Activated naive CD4-positive, alpha-beta T cell treated with anti-CD3 and anti-CD28 coated beads, Interleukin-2, amount 50 U/mL, for 16 hours (primary cell): ENCODE data around the gene SPATA32.
"Not testable (repeated sequence)": the region's sequence is repeated elsewhere in the genome, so short reads cannot be mapped to it uniquely, and the experiment has no call there.

Experiments used
- DNase-seq: peaks from one replicate; pipeline ENCODE4 v3.0.0-alpha.2; 2020

Gene SPATA32

DNA sequence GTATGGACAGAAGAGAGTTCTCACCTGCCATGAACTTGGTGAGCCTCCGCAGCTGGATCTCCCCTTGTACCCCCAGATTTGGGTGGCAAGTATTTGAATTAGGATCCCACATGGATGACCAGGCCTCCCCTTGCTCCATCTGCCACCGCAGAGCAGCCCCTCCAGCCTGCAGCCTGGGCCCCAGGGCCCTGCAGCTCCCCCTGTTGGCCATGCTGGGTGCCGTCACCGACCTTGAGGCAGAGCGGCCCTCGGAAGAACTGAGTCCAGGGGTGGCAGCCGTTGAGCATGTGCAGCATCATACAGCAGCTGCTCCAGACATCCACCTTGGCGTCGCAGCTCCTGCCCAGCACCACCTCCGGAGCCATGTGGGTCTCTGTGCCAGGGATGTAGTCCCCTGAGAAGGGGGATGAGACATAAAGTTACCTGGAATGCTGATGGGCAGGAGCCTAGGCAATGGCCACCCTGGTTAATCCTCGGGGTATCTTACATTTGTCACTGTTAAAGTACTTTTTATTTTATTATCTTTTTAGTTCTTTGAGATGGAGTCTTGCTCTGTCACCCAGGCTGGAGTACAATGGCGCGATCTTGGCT is 9.0 kb upstream of the SPATA32 start:
- DNase-seq: peak; percentile 64

DNA sequence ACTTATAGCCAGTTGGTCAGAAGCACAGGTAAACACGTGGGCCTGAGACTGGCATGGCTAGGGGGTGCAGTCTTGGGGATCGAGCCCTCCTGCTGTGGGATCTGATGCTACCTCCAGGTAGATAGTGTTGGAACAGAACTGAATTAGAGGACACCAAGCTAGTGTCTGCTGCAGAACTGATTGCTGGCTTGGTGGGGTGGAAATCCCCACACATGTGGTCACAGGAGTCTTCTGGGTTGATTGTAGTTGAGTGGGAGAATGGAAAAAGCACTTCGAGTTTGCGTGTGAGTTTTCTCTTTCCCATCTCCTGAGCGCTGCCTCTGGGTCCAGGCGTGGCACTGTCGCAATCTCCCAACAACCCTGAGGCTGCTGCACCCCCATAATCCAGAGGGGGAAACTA is 8.0 kb upstream of the SPATA32 start:
- no peak for DNase-seq

DNA sequence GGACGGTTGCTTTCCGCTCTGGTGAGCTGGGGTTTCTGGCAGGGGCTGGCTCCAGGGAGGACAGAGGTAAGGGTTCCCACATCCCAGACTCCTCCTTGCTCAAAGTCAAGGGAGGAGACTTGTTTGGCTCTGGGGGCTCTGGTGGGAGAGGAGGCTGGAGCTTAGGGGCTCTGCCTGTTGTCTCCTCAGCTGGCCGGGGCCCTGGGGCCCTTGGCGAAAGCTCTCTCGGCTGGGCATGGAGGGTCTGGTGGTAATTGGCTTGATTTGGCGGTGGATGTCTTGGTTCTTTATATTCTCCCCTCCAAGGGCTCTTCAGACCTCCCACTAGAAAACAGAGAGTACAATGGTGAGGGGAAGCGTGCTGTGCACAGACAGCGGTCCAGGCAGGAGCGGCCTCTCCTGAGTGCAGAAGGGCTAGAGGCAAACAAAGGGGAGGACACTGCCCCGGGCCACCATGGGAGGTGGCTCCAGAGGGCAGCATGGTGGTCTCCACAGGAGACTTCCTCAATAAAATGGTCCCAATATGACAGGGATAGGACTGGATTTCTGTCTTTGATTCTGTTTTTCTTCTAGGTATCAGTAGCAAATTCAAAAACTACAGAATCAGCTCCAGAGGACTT is 5.7 kb upstream of the SPATA32 start:
- no peak for DNase-seq

DNA sequence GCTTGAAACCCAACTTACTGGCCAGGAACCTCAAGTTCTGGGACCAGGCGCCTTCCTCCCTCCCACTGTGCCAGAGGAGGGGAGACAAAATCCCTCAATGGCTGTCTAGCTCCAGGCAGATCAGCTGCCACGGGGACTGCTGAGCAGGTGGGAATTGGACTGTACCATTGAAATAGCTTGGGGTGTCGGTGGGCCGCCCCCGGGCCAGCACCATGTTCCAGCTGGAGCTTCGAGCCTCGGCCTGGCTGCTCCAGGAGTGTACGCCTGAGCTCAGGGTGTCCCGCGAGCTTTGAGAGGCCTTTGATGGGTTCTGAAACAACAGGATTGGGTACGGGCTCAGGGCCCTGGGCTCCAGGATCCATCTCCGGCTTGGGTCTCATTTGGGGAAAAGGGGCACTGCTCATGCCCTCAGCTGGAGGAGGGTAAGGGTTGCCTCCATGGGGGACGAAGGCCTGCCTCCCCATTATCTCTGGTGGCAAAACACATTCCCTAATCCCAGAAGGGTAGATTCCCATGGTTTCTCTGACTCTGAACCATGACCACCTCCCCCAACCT is 4.6 kb upstream of the SPATA32 start:
- no peak for DNase-seq

DNA sequence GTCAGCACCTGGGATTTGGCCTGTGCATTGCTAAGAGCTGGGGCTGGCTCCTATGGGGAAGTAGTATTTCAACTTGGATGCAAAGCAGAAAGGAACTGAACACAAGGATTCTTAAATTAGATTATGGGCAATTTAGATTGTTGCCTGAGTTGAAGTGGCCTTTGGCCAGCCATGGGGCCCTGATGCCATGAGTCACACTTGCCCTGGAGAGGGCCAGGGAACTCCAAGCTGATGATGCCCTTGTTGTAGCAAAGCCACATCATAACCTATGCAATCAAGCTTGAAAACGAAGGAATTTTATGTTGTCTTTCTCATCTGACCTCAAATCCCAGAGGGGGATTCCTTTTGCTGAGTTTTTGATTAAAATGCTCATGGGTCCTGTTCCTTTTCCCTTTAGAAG is 3.9 kb upstream of the SPATA32 start:
- DNase-seq: no peak

DNA sequence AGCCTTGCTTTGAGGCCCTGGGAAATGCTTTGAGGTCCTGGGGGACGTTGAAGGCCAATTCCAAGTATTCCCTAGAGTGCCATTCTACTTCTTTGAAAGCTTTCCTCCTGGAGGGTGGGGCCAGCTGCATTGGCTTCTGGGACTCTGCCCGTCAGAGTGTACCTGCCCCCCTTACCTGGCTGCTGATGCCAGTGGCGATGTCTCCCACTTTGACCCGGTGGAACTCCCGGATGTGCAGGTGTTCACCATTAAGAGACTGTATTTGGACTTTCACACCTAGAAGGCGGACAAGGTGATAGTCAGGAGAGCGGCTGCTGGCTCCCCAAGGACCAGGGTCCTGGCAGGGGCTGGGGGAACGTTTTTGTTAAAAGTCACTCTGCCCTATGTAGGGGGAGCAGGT is 3.1 kb upstream of the SPATA32 start:
- DNase-seq: no peak

DNA sequence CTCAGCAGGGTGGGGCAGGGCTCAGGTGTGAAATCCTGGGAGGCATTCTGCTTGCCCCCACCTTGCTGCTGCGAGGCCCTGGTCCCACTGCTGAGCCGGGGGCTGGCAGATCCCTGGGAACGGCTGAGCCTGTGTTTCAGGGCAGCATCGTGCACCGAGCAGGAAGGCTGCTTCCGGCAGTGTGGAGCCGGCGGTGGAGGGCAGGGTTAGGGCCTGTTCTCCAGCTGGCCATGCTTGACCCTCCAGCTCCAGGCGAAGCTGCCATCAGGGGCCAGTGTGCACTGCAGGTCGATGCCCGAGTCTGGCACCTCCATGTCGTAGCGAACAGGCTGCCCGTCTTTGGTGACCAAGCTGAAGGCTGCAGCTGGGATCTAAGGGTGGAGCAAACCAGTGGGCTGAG is 2.5 kb upstream of the SPATA32 start:
- no peak for DNase-seq

DNA sequence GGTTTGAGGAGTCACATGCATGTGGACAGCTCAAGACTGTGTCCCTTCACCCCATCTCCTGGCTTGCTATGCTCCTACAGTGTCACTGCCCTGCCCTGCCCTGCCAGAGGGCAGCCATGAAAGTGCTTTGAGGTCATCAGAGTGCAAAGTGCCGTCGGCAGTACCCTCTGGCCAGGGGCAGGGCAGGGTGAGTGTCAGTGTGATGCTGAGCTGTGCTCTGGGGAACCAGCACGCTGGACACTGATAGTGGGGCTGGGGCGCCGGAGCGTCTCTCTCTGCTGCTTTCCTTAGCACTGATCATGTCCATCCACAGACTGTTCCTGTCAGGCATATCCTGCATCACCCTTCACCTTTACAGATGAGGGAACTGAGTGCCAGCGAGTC is 1.6 kb upstream of the SPATA32 start:
- DNase-seq: no peak

DNA sequence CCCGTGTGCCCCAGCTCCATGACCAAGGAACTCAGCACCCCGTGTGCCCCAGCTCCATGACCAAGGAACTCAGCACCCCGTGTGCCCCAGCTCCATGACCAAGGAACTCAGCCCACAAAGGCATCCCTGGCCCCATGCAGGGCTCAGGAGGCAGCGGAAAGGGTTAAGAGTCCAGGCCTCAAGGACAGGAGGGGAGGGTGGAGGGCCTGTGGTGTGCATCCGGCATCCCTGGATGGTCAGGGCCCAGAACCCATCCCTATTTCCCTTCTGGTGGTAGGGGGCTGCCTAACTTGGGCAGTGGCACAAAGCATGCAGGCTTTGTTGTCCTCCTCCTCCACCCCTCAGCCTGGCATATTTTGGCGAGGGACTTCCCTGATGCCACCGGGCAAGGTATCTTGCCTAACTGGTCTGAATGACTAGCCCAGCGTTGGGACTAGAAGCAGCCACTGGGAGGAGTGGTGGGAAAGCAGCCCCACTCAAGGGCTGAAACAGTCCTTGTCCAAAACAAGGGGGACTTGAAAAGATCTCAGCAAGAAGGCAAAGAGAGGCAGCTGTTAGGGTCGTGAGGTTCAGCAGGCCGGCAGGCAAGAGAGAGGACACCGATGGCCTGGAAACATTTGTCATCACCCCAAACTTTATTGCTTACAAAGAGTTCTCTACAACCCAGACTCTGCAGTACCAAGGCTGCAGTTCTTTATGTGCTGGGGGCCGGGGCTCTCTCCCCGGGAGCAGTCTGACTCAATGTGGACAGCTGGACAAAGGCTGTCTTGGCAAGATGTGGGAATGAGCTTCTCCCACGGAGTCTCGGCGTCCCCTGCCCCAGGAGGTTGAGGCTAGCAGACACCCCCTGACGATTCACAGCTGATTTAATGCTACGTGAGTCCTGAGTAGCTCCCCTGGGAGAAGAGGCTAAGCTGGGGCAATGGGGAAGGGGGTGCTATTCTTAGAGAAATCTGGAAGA is 902 bp upstream of the SPATA32 start:
- no peak for DNase-seq

DNA sequence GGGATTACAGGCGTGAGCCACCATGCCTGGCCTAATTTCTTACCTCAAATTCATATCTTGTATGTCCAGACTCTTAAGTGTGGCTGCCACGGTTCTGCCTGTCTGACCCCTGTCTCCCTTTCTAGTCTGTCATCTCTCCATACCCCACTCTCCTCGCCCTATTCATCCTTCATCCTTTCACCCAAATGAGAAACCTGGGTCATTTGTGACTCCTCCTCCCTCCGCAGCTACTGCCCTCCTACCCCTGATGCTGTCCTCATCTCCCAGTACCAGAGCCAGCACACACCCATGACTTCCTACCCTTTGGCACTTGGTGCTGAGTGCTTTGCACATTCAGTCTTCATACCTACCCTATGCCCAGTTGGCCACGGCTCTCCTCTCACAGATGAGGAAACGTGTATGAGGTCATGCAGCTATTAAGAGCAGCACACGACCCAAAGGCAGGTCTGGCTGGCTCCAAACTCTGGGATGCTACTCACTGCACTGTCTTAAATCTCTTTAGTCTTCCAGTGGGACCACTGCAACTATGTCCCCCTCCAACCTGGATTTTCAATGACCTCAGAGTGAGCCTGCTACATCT is 1.6 kb downstream of the SPATA32 start:
- DNase-seq: no peak

DNA sequence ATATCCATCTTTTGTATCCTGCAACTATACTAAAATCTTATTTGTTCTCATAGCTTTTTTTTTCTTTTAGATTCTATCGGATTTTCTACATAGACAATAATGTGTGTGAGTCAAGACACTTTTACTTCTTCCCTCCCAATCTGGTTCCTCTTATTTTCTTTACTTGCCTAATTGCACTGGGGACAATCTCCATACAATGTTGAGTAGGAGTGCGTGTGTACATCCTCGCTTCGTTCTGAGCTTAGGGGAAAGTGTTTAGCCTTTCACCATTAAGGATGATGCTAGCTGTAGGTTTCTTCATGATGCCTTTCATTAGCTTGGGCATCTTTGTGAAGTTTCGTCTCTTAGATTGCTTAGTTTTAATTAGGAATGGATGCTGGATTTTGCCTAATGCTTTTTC is 2.9 kb downstream of the SPATA32 start:
- no peak for DNase-seq

DNA sequence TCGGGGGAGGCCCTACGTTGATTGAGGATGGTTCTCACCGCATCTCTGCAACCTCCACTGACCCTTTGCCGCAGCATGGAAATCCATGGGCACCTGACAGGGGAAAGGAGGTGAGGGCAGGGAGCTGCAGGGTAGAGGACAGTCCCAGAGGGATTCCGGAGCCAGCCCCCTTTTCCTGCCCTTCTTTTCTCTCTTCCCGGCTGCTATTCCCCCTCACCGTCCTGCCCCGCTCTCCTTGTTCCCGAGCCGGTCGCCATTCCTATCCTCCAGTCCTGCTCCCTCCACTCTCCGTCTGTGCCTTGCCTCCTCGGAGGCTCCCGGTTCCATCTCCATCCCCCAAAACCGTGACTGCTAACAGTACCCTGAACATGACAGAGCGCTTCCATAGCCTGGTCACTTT is 4.8 kb downstream of the SPATA32 start:
- DNase-seq: no peak

DNA sequence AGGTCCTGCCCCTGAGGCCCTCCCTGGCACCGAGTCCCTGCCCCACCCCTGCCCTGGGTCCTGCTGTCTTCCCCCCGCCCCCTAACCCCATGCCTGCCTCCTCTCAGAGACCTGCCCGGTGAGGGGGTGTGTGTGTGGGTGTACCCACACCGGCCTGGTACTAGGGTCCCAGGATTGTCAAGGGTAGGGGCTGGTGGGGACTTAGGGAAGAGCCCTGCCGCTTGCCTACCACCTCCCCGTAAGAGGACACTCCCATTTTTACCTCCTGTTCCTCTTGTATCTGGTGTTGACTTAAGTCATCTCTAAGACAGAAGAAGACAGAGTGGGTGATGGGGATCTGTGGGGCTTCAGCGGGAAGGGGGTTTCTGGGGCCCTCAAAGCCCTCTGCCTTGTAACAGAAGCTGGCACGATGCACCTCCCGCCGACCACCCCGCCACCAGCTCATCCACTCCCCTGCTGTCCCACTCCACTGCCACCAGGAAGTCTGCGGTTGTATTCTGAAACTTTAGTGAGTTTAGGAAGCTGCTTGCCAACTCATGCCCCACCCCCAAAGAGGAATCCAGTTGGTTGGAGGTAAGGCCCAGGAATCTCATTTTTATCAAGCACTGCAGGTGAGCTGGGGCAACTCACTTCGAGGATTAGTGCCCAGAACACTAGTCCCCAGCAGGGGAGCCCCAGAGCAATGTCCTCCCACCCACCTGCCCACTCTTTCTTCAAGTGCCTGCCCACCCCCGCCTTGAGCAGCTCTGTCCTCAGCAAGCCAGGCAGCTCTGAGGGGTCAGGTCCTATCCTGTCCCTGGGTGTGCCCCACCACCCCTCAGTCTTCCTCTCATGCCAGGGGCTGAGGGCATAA is 5.6 kb downstream of the SPATA32 start:
- DNase-seq: peak; percentile 49

DNA sequence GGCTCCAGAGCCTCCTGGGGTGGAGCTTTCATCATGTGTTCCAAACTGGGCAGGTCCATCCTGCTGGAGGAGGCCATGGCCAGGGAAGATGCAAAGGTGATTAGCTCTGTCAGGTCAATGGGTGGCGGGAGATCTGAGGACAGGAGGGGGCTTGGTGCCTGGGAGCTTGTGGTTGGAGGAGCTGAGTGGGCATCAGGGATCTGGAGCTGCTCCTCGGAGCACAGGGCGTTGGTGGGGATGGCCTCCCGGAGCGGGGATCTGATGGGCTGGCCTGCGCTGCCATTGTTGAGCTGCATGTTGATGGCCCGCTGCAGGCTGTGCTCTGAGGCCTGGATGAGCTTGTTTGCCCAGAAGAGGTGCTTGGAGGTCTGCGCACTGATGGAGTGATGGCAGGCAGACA is 6.5 kb downstream of the SPATA32 start:
- no peak for DNase-seq

DNA sequence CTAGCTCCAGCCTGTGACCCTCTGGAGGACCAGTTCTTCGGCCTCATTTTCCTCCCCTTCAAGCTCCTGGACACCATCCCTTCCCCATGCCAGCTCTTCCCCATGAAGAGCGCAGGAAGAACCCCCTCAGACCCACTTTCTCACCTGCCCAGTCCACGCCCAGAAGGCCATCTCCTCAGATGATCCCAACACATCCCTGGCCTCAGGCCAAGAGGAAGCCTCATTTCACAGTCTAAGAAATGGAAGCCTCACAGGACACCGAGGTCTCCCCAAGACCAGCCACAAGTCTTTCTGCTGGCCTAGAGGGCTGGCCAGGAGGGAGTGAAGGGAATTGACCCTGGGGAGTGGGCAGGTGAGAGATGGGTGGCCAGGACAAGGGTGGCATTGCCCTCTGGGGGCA is 8.0 kb downstream of the SPATA32 start:
- no peak for DNase-seq

DNA sequence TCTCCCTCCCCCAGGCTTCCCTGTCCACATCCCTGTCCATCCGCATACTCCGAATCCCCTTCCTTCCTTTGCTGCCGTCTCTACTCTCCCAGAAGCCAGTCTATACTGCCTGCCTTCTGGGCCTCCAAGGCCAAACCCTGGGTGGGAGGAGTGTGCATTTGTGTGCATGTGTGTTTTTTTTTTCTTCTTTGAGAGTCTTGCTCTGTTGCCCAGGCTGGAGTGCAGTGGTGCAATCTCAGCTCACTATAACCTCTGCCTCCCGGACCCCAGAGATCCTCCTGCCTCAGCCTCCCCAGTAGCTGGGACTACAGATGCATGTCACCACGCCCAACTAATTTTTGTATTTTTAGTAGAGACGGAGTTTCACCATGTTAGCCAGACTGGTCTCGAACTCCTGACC is 8.7 kb downstream of the SPATA32 start:
- not testable (repeated sequence) for DNase-seq

DNA sequence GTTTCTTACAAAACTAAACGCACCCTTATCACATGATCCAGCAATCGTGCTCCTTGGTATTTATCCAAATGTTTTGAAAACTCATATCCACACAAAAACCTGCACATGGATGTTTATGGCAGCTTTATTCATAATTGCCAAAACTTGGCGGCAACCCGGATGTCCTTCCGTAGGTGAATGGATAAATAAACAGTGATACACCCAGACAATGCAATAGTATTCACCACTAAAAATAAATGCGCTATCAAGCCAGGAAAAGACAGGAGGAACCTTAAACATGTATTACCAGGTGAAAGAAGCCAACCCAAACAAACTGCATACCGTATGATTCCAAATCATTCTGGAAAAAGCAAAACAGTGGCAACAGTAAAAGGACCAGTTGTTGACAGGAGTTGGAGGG is 10.0 kb downstream of the SPATA32 start:
- no peak for DNase-seq

DNA sequence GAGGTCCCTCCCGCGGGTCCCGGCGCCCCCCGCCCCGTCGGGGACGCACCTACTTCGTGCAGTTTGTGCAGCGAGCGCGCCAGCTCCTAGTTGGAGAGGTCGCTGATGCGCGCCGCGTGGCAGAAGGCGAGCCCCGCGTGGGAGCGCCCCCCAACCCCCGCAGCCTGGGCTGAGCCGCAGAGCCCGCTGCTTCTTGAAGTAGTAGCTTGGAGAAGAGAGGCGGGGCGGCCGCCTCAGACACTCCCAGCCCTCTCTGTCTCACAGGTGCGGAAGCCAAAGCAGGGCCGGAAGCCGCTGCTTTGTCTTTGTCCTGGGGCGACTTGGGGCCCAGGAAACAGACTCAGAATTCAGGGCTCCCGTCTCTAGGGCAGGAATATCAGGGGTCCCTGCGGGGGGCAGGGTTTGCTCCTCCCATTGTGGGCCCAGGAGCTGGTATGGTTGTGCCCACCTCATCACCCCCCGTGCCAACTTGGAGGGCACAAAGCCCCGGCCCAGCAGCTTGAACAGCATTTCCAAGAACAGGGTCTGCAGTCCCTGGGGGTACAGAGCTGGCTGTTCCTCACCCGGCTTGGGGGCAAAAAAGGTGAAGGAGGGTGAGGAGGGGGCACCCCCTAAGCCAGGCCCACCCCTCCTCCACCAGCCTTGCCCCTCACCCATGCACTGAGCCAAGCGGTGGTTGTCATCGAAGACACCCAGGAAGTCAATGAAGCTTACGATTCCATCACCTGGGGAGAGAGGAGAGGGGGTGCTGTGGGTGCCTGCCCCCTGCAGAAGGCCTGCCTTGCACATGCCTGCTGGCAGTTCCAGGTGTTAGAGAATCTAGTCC is 13.5 kb downstream of the SPATA32 start:
- peak; percentile 83 for DNase-seq

DNA sequence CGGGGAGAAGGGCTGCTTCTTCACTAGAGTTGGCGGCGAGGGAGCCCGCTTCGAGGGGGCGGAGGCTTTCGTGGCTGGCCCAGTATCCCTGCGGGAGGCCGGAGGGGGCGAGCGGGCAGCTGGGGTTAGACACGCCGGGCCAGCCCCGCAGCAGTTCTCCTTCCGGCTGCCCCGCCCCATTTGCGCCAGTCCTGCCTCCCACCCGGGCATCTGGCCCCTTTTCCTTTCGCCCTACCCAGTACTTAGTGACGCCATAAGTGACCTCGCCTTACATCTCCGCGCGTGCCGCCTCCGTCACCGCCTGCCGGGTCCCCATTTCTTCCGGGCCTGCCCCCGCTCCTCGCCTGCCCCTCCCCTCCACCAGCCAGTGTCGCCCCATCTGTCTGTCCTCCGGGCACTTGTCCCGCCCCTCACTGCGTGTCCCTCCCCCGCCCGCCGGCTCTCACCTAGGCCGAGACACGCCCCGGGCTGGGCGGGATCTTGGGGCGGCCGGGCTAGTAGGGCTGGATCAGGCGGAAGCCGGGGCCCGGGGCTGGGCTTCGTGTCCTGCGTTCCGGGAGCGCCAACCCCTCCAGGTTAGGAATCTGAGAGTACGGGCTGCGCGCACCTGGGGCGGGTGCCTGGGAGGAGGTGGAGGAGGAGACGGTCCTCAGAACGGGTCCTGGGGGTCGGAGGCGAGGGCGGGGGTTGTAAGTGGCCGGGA is 14.3 kb downstream of the SPATA32 start:
- peak; percentile 96 for DNase-seq

DNA sequence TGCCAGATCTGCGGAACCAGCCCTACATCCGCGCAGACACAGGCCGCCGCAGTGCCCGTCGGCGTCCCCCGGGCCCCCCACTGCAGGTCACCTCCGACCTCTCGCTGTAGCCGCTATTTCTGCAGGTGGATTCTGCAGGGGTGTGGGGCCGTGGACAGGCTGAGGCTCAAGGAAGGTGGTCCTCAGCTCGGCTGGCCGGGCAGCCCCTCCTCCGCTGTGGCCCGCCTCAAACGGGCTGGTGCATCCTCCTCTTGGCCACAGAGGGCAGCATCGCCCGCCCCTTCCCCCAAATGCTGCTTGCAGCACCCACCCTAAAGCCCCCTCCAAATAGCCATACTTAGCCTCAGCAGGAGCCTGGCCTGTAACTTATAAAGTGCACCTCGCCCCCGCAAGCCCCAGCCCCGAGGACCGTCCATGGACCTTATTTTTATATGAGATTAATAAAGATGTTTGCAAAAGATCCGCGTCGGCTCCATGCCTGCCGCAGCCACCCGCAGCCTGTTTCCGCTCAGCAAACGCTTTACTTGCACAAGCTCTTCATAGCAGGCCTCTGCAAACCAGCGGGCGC is 14.9 kb downstream of the SPATA32 start:
- DNase-seq: peak; percentile 67

DNA sequence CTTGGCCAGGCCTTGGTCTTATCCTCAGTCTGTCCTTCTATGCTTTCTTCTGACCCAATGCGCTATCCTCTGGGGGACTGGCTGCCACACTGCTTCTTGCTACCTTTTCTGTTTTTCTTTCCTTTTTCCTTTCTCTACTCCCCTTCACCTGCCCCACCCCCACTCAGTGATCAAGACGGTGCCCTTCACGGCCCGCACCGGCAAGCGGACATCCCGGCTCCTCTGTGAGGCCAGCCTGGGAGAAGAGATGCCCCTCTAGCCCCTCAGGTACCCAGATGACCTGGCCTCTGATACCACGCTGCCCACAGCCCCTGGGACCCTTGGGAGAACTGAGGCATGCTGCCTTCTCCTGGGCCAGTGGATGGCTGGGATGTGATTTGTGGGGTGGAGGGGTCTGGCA is 15.6 kb downstream of the SPATA32 start:
- no peak for DNase-seq
